Measurements from ENCODE around the gene TVP23A.

TVP23A gene

DNA sequence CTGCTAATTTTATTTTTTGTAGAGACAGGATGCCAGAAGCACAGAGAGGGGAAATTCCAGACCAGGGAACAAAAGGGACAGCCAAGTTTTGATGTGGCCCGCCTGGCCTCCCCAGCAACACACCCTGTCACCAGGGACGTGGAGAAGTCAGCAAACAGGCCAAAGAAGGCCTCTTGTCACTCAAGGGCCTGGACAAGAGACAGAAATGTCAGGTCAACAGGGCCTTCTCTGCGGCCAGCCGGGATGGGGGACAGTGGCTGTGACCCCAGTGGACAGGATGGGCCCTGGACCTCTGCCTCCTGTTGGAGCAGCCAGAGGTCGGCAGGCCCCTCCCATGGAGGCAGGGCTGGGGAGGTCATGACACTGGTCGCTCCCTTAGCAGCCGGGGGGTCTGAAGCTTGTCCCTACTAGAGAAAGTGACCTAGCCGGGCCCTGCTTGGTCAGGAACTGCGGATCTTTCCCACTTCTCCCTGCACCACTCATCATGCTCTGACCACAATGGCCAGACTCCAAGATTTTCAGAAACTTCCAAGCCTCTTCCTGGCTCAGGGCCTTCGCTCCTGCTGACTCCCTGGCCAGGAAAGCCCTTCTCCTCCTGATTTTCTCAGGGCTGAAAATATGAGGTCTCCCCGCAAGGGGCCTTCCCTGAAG lies 9.2 kb upstream of the TVP23A start:
- no peak overlapping the region for H3K4me3 ChIP-seq (ENCODE audit: low read depth, low read length)
- TF ChIP-seq, protein P1, sequence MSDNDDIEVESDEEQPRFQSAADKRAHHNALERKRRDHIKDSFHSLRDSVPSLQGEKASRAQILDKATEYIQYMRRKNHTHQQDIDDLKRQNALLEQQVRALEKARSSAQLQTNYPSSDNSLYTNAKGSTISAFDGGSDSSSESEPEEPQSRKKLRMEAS (IDR thresholded peaks at IDR 0.05; ENCODE audit: low read depth, low read length): no peak
- TF ChIP-seq POLR2A (IDR thresholded peaks at IDR 0.05; ENCODE audit: extremely low read depth, insufficient read length) (no peak), MYC (IDR thresholded peaks at IDR 0.05; ENCODE audit: low read depth, low read length) (no peak)
- TF ChIP-seq, protein P2, sequence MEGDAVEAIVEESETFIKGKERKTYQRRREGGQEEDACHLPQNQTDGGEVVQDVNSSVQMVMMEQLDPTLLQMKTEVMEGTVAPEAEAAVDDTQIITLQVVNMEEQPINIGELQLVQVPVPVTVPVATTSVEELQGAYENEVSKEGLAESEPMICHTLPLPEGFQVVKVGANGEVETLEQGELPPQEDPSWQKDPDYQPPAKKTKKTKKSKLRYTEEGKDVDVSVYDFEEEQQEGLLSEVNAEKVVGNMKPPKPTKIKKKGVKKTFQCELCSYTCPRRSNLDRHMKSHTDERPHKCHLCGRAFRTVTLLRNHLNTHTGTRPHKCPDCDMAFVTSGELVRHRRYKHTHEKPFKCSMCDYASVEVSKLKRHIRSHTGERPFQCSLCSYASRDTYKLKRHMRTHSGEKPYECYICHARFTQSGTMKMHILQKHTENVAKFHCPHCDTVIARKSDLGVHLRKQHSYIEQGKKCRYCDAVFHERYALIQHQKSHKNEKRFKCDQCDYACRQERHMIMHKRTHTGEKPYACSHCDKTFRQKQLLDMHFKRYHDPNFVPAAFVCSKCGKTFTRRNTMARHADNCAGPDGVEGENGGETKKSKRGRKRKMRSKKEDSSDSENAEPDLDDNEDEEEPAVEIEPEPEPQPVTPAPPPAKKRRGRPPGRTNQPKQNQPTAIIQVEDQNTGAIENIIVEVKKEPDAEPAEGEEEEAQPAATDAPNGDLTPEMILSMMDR (IDR thresholded peaks at IDR 0.05; ENCODE audit: low read depth, low read length): no peak
- DNase-seq (ENCODE audit: low read depth): no peak

DNA sequence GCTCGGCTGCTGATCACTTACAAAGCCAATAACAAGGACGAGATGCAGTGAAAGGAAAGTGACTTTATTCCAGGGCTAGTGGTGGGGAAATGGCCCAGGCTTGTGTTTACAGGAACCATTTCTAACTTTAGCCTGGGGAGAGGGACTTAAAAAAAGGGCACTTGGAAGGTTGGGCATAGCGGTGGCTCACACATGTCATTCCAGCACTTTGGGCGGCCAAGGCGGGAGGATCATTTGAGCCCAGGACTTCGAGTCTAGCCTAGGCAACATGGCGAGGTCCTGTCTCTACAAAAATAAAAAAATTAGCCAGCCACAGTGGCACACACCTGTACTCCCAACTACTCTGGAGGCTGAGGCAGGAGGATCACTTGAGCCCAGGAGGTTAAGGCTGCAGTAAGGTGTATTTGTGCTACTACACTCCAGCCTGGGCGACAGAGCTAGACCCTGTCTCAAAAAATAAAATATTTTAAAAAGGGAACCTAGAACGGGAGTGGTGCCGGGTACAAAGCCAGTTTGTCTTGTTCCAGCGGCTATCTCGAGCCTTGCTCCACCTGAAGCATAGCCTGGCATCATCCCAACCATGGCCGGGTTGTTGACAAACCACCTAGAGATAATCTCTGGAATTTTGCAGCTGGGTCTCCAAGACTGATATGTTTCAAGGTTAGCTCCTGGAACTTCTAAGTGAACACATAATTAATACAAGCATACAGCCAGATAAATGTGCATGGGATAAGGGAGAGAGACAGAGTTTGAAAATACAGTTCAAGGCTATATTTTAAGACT lies 5.7 kb upstream of the TVP23A start:
- no peak for DNase-seq (ENCODE audit: low read depth)
- no peak overlapping the region for H3K4me3 ChIP-seq (ENCODE audit: low read depth, low read length)
- TF ChIP-seq, protein P2 (IDR thresholded peaks at IDR 0.05; ENCODE audit: low read depth, low read length): no peak
- TF ChIP-seq MYC (IDR thresholded peaks at IDR 0.05; ENCODE audit: low read depth, low read length): no peak
- no peak for TF ChIP-seq POLR2A (IDR thresholded peaks at IDR 0.05; ENCODE audit: extremely low read depth, insufficient read length)
- TF ChIP-seq, protein P1 (IDR thresholded peaks at IDR 0.05; ENCODE audit: low read depth, low read length): no peak

DNA sequence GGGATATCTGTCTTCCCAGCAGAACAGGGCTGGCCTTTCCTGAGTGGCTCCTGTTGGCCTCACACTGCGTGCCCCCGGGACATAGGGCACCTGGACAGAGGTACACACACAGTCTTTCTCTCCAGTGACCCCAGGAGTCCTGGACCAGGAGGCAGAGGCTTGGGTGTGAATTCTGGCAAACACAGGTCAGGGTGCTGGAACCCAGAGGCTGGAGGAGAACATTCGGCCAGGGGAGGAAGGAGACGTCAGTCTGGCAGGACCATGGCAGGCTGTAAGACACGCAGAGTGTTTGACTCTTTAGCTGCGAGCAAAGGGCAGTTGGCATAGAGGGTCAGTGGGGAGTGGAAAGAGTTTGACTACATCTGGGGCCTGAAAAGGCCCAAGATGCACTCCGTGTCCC lies 4.1 kb upstream of the TVP23A start:
- no peak for TF ChIP-seq POLR2A (IDR thresholded peaks at IDR 0.05; ENCODE audit: extremely low read depth, insufficient read length)
- TF ChIP-seq, protein P2 (IDR thresholded peaks at IDR 0.05; ENCODE audit: low read depth, low read length): no peak
- no peak for TF ChIP-seq MYC (IDR thresholded peaks at IDR 0.05; ENCODE audit: low read depth, low read length)
- TF ChIP-seq, protein P1 (IDR thresholded peaks at IDR 0.05; ENCODE audit: low read depth, low read length): no peak

DNA sequence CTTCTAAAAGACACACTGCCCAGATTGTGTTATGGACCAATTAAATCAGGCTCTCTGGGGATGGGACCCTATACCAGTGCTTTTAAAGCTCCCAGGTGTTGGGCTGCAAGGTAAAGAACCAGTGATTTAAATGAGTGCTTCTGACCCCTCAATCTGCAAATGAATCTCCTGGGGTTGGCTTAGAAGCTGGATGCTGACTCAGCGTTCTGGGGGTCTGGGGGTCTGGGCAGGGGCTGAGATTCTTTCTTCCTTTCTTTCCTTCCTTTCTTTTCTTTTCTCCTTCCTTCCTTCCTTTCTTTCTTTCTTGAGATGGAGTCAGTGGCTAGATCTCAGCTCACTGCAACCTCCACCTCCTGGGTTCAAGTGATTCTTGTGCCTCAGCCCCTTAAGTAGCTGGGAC lies 2.0 kb upstream of the TVP23A start:
- H3K4me3 ChIP-seq (ENCODE audit: low read depth, low read length): no peak overlapping the region
- TF ChIP-seq, protein P2 (IDR thresholded peaks at IDR 0.05; ENCODE audit: low read depth, low read length): no peak
- TF ChIP-seq MYC (IDR thresholded peaks at IDR 0.05; ENCODE audit: low read depth, low read length): no peak
- TF ChIP-seq POLR2A (IDR thresholded peaks at IDR 0.05; ENCODE audit: extremely low read depth, insufficient read length): no peak
- TF ChIP-seq, protein P1 (IDR thresholded peaks at IDR 0.05; ENCODE audit: low read depth, low read length): no peak
- no peak for DNase-seq (ENCODE audit: low read depth)

More for the DNA sequence above, 4.1 kb upstream of the TVP23A start:
- DNase-seq (ENCODE audit: low read depth): no peak
- no peak overlapping the region for H3K4me3 ChIP-seq (ENCODE audit: low read depth, low read length)

DNA sequence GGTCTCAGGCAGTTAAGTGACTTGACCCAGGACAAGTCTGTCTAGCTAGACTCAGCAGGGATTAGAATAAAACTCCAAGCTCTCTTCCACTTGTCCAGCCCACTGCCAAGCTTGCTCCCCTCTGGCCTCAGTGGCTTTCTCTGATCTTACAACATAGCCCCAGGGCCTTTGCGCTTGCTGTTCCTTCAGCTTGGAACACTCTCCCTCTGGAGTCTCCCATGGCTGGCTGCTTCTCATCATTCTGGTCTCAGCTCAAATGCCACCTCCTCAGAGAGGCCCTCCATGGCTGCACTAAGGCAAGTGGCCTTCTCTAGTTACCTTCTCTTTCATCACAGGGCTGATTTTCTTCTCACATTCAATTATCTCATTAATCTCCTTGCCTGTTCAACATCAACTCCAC lies 1.1 kb downstream of the TVP23A start:
- no peak for DNase-seq (ENCODE audit: low read depth)
- TF ChIP-seq POLR2A (IDR thresholded peaks at IDR 0.05; ENCODE audit: extremely low read depth, insufficient read length) (no peak), MYC (IDR thresholded peaks at IDR 0.05; ENCODE audit: low read depth, low read length) (no peak)
- TF ChIP-seq, protein P1 (IDR thresholded peaks at IDR 0.05; ENCODE audit: low read depth, low read length): no peak
- TF ChIP-seq, protein P2 (IDR thresholded peaks at IDR 0.05; ENCODE audit: low read depth, low read length): no peak
- no peak overlapping the region for H3K4me3 ChIP-seq (ENCODE audit: low read depth, low read length)

Measured in NB4 (cell line).